Skeletal muscle satellite cell (primary cell): ENCODE results near the gene TNK1.

Experiments
- H3K27me3 ChIP-seq: 2 replicates; pipeline ENCODE4 v1.7.0; 2013; ENCODE audit warnings: low read length; ENCODE audit not compliant: control insufficient read depth, insufficient read depth
- H3K36me3 ChIP-seq: 2 replicates; pipeline ENCODE4 v1.7.0; 2013; ENCODE audit warnings: mild to moderate bottlenecking, control low read depth, low read length; ENCODE audit not compliant: insufficient read depth
- H3K4me1 ChIP-seq: 2 replicates; pipeline ENCODE4 v1.7.0; 2013; ENCODE audit warnings: low read length; ENCODE audit not compliant: control insufficient read depth, insufficient read depth
- H3K4me2 ChIP-seq: 2 replicates; pipeline ENCODE4 v1.7.0; 2013; ENCODE audit warnings: mild to moderate bottlenecking, low read length
- H3K4me3 ChIP-seq: 2 replicates; pipeline ENCODE4 v1.7.0; 2013; ENCODE audit warnings: low read length
- H3K9ac ChIP-seq: 2 replicates; pipeline ENCODE4 v1.7.0; 2013; ENCODE audit warnings: mild to moderate bottlenecking, low read depth, low read length, moderate library complexity
- H3K9me3 ChIP-seq: replicated peaks from 2 replicates; pipeline ENCODE4 v1.7.0; 2013; ENCODE audit warnings: mild to moderate bottlenecking, control low read depth, low read length

TNK1 gene

GRCh38 chr17:7407485-7408251, 26.8 kb downstream of the TNK1 start, which contains the start of gene NLGN2:
NLGN2 (plus strand) TSS chr17:7407845; CDS start chr17:7408256, 411 bp downstream.
- Histone ChIP-seq H3K4me2 (no peak within 1 kb of the TSS), H3K36me3 (peaks cover 12% of the 10 kb centered on the region), H3K4me3 (no peak within 1 kb of the TSS), H3K9ac (no peak within 1 kb of the TSS), H3K4me1 (peaks cover 17% of the 10 kb centered on the region), H3K27me3 (no peaks in the 10 kb centered on the region), H3K9me3 (no peaks in the 10 kb centered on the region)

GRCh38 chr17:7408252-7408727, 27.4 kb downstream of the TNK1 start:
- Histone ChIP-seq H3K4me2 (no peak overlapping the region), H3K4me1 (peaks cover 16% of the 10 kb centered on the region), H3K9me3 (no peaks in the 10 kb centered on the region), H3K9ac (no peak overlapping the region), H3K27me3 (no peaks in the 10 kb centered on the region), H3K4me3 (no peak overlapping the region), H3K36me3 (peaks cover 12% of the 10 kb centered on the region)

- H3K4me3 ChIP-seq, result no peak overlapping the region
- no peak overlapping the region for H3K4me2 ChIP-seq
- H3K27me3 ChIP-seq, result no peaks in the 10 kb centered on the region
- peaks cover 21% of the 10 kb centered on the region for H3K4me1 ChIP-seq
- H3K9ac ChIP-seq, result no peak overlapping the region
- no peaks in the 10 kb centered on the region for H3K9me3 ChIP-seq
- H3K36me3 ChIP-seq, result peaks cover 12% of the 10 kb centered on the region
Observed at GRCh38 chr17:7408863-7409262, 28.0 kb downstream of the TNK1 start.

DNA sequence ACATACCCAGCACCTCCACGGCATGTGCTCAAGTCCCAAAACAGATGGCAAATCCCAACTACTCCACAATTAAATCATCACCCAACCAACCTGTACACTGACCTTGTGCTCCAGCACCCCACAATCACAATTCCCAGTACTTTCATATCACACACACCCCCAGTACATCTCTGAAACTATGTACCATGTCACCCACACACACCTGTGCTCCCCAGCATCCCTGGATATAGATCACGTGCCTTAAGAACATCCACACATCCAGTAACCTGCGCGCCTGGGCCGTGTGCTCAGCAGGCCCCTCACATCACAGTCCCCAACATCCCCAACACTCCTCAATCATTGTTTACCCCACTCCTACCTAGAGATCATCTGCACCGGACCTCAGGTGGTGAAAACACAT, 28.8 kb downstream of the TNK1 start:
- no peak overlapping the region for H3K4me3 ChIP-seq
- H3K4me2 ChIP-seq, result no peak overlapping the region
- H3K36me3 ChIP-seq, result peaks cover 12% of the 10 kb centered on the region
- H3K4me1 ChIP-seq, result peaks cover 21% of the 10 kb centered on the region
- no peaks in the 10 kb centered on the region for H3K9me3 ChIP-seq
- no peak overlapping the region for H3K9ac ChIP-seq
- no peaks in the 10 kb centered on the region for H3K27me3 ChIP-seq

DNA sequence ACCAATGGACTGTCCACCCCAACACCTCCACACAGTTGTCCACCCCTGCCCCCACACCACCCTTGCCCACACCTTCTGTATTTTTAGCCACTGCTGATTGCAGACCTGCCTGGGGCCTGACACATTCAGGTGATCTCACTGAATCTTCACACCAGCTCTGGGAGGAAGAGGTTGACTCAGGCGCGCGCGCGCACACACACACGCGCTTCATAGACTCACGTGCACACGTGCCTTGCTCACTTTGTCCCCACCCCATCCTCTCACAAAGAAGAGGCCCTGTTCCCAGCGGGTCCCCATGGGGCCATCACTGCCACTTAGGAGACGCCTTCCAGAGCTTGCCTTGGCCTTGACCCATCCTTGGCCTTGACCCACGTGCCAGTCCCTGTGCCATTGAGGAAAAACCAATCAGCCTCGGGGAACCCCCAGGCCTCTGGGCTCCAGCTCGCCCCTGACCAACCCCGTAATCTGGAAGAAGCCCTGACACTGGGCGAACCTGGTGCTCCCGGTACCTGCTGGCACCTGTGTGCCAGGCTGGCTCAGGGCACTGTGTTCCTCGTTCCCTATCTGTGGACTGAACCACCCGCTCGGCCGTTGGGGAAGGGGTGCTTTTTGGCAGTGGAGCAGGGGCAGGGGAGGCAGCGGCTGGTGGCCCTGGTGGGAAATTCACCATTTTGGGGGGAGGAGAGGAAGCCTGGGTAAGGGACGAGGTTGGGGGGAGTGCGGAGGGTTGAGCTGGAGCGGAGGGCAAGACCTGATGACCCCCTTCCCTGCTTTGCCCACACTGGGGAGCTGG, 29.9 kb downstream of the TNK1 start:
- H3K27me3 ChIP-seq, result no peaks in the 10 kb centered on the region
- H3K9ac ChIP-seq, result no peak overlapping the region

DNA sequence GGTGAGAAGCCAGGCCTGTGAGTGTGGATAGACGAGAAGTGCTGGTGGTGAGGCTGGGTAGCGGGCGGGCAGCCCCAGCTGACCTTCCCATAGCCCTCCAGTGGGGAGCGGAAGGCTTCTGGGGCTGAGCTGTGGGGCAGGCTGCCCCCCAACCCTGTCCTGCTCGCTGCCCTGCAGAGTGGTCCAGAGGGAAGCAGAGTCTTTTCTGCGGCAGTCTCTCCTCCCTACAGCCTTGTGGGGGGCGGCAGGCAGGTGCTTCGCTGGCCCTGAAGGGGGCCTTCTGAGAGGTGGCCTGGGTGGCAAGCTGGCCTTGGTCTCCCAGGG, 30.5 kb downstream of the TNK1 start:
- Histone ChIP-seq H3K9ac (no peak overlapping the region), H3K9me3 (no peaks in the 10 kb centered on the region), H3K4me2 (no peak overlapping the region), H3K27me3 (no peaks in the 10 kb centered on the region), H3K4me3 (no peak overlapping the region), H3K36me3 (peaks cover 17% of the 10 kb centered on the region), H3K4me1 (peaks cover 11% of the 10 kb centered on the region)

More for the DNA sequence above, 29.9 kb downstream of the TNK1 start:
- Histone ChIP-seq H3K4me1 (peaks cover 17% of the 10 kb centered on the region), H3K9me3 (no peaks in the 10 kb centered on the region), H3K4me3 (no peak overlapping the region), H3K4me2 (no peak overlapping the region), H3K36me3 (peaks cover 17% of the 10 kb centered on the region)

DNA sequence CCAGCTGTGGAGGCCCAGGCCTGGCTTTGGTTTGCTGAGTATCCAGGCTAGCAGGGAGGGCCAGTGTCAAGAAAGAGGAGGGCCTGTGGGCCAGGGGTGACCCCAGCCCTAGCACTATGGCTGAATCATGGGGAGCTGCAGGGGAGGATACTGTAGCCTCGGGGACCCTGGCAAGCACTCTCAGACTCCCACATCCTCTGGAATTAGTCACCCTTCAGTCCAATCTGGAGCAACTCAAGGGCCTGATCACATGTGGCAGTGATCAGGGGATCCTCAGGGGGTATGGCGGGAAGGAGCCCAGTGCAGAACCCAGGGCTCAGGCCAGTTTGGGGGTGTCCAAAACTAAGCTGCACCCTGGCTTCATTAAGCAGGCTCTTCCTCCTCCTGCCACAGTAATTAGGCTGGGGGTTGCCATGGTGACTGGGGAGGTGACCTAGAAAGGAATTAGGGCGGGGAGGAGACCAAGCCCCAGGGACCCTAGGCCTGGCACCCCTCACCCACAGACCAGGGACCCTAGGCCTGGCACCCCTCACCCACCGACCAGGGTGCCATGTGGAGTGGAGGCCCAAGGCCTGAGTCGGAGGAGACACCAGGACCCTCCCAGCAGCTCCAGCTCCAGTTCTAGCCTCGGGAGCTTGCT, 32.6 kb downstream of the TNK1 start:
- H3K4me3 ChIP-seq, result no peak overlapping the region
- peaks cover 17% of the 10 kb centered on the region for H3K36me3 ChIP-seq

DNA sequence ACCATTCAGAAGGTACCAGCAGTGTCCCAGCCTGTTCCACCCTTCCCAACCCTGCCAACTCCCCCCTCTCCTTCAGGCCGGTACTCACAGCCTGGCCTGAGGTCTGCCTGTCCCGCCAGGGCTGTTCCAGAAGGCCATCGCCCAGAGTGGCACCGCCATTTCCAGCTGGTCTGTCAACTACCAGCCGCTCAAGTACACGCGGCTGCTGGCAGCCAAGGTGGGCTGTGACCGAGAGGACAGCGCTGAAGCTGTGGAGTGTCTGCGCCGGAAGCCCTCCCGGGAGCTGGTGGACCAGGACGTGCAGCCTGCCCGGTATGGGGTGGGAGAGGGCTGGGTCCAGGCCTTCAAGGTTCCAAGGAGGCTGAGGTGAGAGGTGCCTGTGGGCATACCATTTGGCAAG, 33.9 kb downstream of the TNK1 start:
- H3K27me3 ChIP-seq, result no peaks in the 10 kb centered on the region
- H3K4me1 ChIP-seq, result peaks cover 11% of the 10 kb centered on the region
- H3K36me3 ChIP-seq, result peaks cover 7% of the 10 kb centered on the region
- H3K9me3 ChIP-seq, result no peaks in the 10 kb centered on the region
- H3K4me3 ChIP-seq, result no peak overlapping the region
- no peak overlapping the region for H3K9ac ChIP-seq
- no peak overlapping the region for H3K4me2 ChIP-seq

More for the DNA sequence above, 32.6 kb downstream of the TNK1 start:
- Histone ChIP-seq H3K9me3 (no peaks in the 10 kb centered on the region), H3K9ac (no peak overlapping the region), H3K4me2 (peak overlapping the region; percentile 20), H3K27me3 (no peaks in the 10 kb centered on the region), H3K4me1 (peaks cover 11% of the 10 kb centered on the region)

GRCh38 chr17:7415784-7416183, 34.9 kb downstream of the TNK1 start:
- H3K36me3 ChIP-seq, result peaks cover 5% of the 10 kb centered on the region

DNA sequence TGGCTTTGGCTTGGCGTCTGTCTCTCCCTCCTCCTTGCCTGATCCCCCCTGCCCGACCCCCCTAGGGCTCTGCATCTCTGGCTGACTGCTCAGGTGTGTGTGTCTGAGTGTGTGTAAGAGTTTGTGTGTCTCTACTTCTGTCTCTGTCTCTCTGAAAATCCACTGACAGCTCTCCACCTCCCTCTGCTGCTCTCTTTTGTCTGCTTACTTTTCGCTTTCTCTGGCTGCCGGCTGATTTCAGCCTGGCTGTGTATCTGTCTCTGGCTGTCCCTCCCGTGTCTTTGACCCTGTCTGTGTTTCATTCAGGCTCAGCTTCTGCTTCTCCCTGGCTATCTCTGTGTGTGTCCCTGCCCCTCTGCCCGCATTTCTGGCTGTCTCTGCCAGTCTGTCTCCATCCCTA, 35.4 kb downstream of the TNK1 start:
- Histone ChIP-seq H3K9me3 (no peaks in the 10 kb centered on the region), H3K27me3 (no peaks in the 10 kb centered on the region), H3K4me2 (no peak overlapping the region), H3K36me3 (peaks cover 5% of the 10 kb centered on the region), H3K4me3 (no peak overlapping the region), H3K4me1 (peaks cover 11% of the 10 kb centered on the region), H3K9ac (no peak overlapping the region)

More at GRCh38 chr17:7415784-7416183, 34.9 kb downstream of the TNK1 start:
- Histone ChIP-seq H3K4me2 (no peak overlapping the region), H3K4me1 (peaks cover 11% of the 10 kb centered on the region), H3K27me3 (no peaks in the 10 kb centered on the region), H3K9ac (no peak overlapping the region), H3K4me3 (no peak overlapping the region), H3K9me3 (no peaks in the 10 kb centered on the region)

- H3K27me3 ChIP-seq, result no peaks in the 10 kb centered on the region
- peaks cover 5% of the 10 kb centered on the region for H3K36me3 ChIP-seq
- H3K4me3 ChIP-seq, result no peak overlapping the region
- H3K4me1 ChIP-seq, result peaks cover 11% of the 10 kb centered on the region
- H3K9ac ChIP-seq, result no peak overlapping the region
- H3K4me2 ChIP-seq, result no peak overlapping the region
- no peaks in the 10 kb centered on the region for H3K9me3 ChIP-seq
Observed at GRCh38 chr17:7417056-7417655, 36.3 kb downstream of the TNK1 start.
